T follicular helper cell (primary cell): Measurements from ENCODE around the gene PMF1.
"Not testable (repeated sequence)": the region's sequence is repeated elsewhere in the genome, so short reads cannot be mapped to it uniquely, and the experiment has no call there.

Source experiments
- DNase-seq: peaks from one replicate; pipeline ENCODE4 v3.0.0-alpha.2; 2020; ENCODE audit warnings: low read depth

Gene PMF1

DNA sequence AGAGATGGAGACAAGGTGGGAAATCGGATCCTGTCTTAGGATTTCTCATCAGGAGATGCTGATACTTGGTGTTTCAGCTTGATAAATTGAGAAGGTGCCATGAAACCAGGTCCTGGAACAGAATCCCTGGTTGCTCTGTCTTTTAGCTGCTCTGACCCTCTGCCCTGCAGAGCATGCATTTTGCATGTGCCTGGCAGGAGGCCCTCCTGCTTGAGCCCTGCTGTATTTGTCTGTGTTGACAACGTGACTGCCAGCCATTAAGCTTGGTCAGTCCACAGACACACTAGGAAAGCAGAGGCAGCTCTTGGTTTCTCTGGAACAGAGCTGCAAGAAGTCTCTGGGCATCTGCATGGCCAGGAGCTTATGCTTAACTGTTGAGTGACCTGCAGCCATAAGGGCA is 16.4 kb upstream of the PMF1 start:
- DNase-seq: no peak

DNA sequence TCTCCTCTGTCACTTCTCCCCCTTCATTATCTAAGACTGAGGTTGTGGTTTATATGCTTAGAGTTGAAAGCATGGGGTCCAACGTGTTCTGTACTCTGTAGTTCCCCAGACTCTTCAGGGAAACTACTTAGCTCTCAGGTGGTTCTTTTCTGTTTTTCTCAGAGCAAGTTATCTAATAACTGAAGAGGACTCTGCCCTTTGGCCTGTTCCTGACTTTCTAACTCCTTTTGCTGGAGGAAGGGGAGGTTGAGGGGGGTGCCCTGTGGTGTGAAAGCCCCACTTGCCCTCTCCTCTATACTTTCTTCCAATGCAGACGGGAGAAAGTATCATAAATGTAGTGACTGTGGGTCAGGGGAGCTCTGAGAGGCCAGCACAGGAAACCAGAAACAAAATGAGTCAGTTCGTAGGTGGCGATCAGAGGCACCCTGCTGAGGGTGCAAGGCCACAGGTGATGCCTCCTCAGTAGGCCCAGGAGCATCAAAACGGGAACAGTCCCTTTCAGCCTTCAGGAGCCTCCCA is 13.9 kb upstream of the PMF1 start:
- no peak for DNase-seq

DNA sequence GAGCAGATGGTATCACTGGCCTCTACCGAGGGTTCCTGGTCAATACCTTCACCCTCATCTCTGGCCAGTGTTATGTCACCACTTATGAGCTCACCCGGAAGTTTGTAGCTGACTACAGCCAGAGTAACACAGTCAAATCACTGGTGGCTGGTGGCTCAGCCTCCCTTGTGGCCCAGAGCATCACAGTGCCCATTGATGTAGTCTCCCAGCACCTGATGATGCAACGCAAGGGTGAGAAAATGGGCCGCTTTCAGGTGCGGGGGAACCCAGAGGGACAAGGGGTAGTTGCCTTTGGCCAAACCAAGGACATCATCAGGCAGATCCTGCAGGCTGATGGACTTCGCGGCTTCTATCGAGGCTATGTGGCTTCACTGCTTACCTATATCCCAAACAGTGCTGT is 12.8 kb upstream of the PMF1 start:
- no peak for DNase-seq

DNA sequence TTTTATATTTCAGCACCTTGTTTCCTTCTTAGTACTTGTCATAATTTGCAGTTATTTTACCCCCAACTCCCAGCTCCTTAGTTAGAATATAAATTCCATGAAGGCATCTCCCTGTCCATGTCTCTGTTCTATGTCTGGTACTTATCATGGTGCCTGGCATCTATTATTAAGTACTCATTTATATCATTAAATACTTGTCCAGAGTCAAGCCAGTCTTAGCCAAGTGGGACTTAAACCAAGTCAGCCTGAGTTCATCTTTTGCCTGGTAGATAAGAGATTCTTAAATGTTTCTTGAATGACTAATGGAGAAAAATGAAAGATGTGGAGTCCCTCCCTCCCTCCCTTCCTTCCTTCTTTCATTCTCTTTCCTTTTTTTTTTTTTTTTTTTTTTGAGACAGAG is 9.5 kb upstream of the PMF1 start:
- no peak for DNase-seq

DNA sequence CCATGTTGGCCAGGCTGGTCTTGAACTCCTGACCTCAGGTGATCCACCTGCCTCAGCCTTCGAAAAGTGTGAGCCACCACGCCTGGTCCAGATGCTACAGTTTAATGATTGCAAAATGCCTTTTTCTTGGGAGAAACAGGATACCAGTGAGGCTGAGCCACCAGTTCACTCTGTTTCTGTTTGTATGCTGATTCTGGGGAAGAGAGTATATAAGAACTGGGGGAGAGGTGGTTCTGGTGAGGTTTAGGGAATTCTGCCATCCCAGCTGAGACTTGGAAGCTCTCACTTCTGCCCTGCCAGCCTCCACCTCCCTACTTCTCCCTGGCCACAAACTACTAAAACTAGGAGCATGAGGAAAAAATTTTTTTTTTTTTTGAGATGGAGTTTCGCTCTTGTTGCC is 8.1 kb upstream of the PMF1 start:
- DNase-seq: no peak

DNA sequence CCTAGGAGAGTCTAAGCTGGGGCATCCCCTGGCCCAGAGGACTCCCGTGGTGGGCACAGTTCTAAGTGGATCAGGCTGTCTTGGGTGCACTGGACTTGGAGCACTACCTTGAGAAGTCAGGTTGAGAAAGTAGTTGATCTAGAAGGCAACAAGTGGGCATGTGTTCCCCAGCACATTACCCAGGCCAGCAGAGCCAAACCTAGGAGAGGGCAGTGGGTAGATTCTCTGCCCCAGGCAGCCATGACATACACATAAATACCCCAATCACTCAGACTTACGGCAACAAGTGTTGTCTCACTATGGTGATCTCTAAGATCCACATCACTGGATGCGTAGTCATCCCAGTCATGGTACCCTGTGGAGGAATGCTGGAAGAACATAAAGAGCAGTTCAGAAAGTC is 1.6 kb upstream of the PMF1 start:
- DNase-seq: no peak

DNA sequence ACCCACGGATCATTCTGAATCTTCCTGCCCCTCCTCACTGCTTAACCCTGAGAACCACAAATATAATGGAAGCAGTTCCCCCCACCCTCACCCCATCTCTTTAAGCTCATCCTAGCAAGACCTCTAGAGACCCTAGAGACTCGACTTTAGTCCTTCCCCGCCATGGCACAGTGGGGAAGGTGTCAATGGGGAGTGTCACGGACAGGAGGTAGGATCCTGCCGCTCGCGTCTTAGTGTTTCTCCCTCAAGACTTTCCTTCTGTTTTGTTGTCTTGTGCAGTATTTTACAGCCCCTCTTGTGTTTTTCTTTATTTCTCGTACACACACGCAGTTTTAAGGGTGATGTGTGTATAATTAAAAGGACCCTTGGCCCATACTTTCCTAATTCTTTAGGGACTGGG is 677 bp upstream of the PMF1 start:
- DNase-seq: no peak

DNA sequence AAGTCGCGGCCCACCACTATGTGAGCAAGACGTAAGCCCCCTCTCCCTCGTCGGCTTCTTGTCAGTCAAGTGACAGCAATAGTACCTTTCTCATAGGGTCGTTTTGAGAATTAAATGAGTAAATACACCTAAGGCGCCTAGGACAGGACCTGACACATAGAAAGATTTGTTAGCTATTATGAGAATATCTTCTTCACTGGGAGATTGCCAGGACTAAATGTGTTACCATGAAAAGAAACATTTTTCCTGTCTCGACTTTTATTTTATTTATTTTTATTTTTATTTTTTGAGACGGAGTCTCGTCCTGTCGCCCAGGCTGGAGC is 798 bp downstream of the PMF1 start:
- no peak for DNase-seq

DNA sequence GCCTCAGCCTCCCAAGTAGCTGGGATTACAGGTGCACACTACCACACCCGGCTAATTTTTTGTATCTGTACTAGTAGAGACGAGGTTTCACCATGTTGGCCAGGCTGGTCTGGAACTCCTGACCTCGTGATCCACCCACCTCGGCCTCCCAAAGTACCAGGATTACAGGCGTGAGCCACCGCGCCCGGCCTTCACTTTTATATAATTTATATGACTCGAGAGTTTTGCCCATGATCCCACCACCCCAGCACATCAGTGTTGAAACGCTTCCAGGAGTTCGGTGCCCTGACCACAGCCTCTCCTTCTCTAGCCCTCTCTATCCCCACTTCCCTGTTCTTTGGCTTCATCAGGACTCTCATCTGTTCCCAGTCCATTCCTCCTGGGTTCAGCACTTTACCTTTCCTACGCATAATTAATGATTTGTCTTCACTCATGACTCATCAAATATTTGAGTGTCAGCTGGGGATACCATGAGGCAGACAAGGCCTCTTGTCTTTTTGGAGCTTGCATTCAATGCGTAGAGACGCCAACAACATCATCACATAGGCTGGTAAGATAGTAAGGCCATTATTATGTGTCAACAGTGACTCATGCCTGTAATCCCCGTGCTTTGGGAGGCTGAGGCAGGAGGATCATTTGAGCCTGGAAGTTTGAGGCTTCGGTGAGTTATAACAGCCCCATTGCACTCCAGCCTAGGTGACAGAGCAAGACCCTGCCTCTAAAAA is 1.4 kb downstream of the PMF1 start:
- DNase-seq: no peak

DNA sequence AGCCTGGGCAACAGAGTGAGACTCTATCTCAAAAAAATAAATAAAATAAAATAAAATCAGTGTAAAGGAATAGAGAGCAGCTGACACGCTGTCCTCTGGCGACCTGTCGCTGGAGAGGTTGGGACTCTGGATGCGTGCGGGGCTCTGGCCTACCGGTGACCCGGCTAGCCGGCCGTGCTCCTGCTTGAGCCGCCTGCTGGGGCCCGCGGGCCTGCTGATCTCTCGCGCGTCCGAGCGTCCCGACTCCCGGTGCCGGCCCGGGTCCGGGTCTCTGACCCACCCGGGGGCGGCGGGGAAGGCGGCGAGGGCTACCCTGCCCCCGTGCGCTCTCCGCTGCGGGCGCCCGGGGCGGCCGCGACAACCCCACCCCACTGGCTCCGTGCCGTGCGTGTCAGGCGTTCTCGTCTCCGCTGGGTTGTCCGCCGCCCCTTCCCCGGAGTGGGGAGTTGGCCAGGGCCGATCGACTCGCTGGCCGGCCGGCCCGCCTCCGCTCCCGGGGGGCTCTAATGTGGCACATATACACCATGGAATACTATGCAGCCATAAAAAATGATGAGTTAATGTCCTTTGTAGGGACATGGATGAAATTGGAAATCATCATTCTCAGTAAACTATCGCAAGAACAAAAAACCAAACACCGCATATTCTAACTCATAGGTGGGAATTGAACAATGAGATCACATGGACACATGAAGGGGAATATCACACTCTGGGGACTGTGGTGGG is 3.7 kb downstream of the PMF1 start:
- not testable (repeated sequence) for DNase-seq

DNA sequence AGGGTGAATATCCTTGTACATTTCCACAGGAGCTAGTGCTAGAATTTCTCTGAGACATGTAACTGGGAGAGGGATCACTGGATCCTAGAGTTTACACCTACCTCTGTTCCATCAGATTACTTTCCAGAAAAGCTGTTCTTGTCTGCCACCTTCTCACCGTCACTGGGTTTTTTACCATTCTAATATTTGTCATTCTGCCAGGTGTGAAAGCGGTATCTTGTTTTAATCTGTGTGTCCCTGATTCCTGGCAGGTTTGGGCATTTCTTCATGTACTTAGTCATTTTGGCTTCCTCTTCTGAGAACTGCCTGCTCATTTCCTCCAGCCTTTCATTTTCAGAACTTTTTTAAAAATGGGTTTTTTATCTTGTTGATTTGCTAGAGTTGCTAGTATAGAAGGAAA is 5.1 kb downstream of the PMF1 start:
- no peak for DNase-seq

DNA sequence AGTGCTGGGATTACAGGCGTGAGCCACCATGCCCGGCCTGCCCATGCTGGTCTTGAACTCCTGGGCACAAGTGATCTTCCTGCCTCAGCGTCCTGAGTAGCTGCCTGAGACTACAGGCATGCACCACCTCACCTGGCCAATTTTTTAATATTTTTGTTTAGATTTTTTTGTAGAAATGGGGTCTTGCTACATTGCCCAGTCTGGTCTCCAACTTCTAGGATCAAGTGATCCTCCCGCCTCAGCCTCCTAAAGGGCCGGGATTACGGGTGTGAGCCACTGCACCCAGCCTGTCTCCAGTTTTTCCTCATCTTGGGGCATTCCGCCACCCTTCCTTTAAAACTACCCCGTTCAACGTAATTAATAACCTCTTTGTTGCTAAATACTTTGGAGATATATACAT is 7.4 kb downstream of the PMF1 start:
- DNase-seq: no peak

DNA sequence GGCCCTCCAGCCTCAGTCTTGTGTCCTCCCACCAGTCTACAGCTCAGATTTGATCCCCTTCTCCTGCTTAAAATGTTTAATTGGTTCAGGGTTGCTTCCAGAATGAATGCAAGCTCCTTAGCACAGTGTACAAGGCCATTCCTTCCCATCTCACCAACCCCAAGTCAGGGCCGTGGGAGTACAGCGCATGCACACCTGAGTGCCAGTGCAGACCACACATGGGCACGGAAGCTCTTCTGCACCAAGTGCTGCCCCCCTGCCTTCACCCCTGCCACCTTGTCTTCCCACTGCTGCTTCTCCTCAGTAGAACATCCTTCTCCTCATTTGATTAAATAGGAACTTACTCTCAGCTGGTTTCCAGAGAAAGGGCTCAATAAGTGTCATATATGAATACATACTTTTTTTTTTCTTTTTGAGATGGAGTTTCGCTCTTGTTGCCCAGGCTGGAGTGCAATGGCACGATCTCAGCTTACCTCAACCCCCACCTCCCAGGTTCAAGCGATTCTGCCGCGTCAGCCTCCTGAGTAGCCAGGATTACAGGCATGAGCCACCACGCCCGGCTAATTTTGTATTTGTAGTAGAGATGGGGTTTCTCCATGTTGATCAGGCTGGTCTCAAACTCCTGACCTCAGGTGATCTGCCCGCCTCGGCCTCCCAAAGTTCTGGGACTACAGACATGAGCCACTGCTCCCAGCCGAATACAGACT is 9.3 kb downstream of the PMF1 start:
- DNase-seq: no peak

DNA sequence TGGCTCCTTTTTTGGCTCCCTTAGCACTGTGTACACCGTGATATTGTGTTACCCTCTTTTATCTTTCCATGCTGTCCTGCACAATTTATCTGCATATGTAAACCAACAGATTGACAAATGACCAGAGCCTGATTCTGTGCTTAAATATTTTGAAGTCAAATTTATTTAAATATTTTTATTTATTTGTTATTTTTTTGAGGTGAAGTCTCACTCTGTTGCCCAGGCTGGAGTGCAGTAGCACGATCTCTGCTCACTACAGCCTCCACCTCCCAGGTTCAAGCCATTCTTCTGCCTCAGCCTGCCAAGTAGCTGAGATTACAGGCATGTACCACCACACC is 12.8 kb downstream of the PMF1 start:
- no peak for DNase-seq

DNA sequence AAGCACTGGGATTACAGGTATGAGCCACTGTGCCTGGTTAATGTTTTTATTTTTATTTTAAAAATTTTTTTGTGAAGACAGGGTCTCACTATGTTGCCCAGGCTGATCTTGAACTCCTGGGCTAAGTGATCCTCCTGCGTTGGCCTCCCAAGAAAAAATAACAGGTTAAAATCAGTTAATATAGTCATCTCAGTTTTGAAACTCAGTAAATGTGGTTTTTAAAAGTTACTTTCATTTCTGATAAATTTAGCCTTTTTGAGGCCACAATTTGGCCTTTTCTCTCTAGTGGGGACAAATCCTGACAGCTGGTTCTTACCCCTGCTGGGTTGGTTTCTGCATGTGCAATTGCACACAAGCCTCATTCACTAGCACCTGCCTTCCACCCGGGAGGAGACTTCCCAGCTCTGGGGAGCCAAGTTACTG is 13.3 kb downstream of the PMF1 start:
- no peak for DNase-seq

DNA sequence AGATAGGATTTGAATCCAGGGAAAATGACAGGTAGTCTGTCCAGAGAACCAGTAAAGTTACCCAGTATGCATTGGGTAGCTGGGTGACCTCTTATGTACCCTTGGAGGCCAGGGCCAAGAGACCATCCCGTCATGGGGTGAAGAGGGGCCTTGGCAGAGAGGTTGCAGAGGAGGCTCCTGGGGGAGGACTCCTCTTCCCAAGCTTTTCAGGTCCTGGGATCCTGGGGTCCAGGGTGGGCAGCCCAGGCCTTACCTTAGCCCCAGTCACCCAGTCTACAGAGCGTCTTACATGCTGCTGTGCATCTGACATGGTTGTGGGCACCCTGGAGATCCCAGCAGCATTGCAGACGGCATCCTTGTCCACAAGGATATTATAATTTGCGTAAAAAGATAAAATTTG is 14.0 kb downstream of the PMF1 start:
- DNase-seq: no peak

DNA sequence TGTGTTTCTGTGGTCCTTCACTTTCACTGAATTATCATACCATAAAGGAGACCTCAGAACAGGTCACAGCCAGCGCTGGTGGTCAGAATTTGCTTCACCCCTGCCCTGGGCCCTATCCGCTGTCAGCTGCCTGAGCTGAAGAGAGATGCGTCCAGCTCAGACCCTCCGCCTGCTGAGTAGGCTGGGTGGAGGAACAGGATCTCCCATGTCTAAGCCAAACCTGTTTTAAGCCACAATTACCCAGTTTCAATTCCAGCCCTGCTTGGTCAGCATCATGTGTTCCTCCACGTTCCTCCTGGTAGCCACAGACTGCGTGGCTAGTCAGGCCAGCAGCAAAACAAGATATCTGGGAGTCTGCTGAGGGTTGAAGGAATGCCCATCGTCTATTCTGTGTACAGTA is 15.7 kb downstream of the PMF1 start:
- DNase-seq: no peak

DNA sequence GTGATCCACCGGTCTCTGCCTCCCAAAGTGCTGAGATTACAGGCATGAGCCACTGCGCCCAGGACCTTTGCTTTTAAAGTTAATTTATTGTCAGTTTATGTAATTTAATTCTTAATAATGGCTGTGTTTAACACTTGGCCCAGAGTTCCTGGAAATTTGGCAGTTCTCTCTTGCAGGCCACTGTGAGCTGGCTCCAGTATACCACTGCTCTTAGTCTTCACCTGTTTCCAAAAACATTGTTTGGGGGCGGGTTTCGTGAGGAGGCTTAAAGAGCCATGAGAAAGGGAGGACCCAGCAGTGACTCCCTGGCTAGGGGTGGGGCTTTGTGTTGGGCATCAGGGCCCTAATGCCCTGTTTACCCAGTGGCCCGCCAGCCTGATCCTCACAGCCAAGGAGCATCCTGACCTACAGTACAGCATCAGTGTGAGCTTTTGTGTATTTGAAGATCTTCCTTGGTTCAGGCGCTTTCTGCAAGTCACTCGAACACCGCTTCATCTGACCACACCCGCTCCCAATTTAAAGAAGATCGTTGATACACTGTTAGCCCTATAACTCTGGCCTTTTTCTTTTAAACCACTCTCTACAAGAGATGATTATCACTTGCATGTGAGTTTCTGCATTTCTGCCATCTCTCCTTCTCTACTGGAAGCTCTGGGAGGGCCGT is 17.1 kb downstream of the PMF1 start:
- DNase-seq: no peak

DNA sequence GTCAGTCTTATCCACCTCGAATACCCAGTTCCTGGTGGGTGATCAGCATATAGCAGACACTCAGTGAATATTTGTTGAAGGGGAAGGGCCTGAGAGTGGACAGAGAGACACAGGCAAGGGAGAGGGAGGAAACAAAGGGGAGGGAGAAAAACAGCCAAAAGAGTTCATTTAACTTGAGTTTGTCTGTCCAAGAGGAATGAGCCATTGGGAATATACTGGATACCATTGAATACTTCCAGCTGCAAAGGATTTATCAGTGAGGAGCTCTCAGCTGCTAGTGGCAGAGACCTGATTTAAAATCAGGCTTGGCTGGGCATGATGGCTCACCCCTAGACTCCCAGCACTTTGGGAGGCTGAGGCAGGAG is 17.6 kb downstream of the PMF1 start:
- DNase-seq: no peak

DNA sequence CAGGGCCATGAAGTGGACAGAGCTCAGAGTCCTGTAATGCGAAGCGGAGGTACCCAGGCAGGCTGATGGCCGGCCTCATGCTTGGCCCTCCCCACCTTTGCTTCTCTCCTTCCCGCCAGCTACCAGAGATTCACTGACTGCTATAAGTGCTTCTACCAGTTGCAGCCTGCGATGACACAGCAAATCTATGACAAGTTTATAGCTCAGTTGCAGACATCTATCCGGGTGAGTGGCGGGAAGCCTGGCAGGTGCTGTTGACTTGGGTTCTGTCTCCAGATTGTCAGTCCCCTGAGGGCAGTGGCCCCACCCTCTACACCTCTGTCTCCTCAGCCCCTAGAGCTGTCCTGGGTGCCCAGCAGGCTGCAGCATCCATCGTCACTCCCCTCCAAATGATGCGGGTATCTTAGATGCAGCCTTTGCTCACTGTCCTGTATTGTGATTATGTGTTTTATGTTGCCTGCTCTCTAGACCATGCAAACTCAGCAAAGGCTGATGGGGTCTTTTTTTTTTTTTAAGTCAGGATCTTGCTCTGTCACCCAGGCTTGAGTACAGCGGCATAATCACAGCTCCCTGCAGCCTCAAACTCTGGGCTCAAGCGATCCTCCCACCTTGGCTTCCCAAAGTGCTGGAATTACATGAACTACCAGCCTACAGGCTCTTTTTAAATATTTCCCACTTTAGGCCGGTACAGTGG is 19.5 kb downstream of the PMF1 start:
- no peak for DNase-seq

DNA sequence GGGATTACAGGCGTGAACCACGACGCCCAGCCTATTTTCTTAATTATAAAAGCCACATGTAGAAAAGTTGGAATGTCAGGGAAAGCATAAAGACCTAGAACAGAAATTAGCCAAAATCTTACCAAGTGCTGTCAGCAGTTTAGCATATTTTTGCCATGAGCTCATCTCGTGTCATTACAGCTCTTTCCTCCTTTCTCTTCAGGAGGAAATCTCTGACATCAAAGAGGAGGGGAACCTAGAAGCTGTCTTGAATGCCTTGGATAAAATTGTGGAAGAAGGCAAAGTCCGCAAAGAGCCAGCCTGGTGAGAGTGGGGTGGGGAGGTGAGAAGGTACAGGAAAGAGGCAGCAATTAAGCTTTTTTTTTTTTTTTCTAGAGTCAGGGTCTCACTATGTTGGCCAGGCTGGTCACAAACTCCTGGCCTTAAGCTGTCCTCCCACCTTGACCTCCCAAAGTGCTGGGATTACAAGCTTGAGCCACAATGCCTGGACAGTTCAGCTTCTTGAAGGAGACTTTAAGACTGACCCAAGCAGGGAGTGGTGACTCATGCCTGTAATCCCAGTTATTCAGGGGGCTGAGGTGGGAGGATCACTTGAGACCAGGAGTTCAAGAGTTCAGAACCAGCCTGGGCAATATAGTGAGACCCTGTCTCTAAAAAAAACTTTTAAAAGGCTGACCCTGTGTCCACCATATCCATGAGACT is 20.8 kb downstream of the PMF1 start:
- no peak for DNase-seq

DNA sequence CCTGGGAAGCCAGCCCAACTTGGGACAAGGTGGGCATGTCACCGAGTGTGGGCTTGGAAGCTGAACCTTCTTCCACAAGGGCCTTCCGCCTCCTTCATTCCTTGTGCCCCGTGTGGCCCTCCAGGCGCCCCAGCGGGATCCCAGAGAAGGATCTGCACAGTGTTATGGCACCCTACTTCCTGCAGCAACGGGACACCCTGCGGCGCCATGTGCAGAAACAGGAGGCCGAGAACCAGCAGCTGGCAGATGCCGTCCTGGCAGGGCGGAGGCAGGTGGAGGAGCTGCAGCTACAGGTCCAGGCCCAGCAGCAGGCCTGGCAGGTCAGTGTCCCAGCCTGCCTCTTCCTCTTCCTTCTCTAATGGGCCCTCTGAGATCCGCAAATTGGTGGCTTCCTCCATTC is 23.4 kb downstream of the PMF1 start:
- DNase-seq: no peak
